ENCODE results near the gene ANK3.

- TF ChIP-seq ZNF121 (tag by site-specific recombination; IDR thresholded peaks at IDR 0.05) (no peak), CTCF (tag by site-specific recombination; IDR thresholded peaks at IDR 0.05) (no peak), MEIS1 (CRISPR knock-in tag; IDR thresholded peaks at IDR 0.05; ENCODE audit: borderline replicate concordance) (no peak), ZSCAN16 (tag by site-specific recombination; IDR thresholded peaks at IDR 0.05) (no peak), REST (tag by site-specific recombination; IDR thresholded peaks at IDR 0.05) (no peak), YY1 (tag by site-specific recombination; IDR thresholded peaks at IDR 0.05) (no peak), ZNF785 (tag by site-specific recombination; IDR thresholded peaks at IDR 0.05) (no peak), ZNF549 (tag by site-specific recombination; IDR thresholded peaks at IDR 0.05) (no peak), ZFP37 (tag by site-specific recombination; IDR thresholded peaks at IDR 0.05) (no peak), ZNF580 (tag by site-specific recombination; IDR thresholded peaks at IDR 0.05) (no peak), ZNF660 (tag by site-specific recombination; IDR thresholded peaks at IDR 0.05) (no peak)
Measured at GRCh38 chr10:60162631-60163030, 227.0 kb downstream of the ANK3 start.
